ENCODE results near the gene IQSEC1.

The IQSEC1 gene

DNA sequence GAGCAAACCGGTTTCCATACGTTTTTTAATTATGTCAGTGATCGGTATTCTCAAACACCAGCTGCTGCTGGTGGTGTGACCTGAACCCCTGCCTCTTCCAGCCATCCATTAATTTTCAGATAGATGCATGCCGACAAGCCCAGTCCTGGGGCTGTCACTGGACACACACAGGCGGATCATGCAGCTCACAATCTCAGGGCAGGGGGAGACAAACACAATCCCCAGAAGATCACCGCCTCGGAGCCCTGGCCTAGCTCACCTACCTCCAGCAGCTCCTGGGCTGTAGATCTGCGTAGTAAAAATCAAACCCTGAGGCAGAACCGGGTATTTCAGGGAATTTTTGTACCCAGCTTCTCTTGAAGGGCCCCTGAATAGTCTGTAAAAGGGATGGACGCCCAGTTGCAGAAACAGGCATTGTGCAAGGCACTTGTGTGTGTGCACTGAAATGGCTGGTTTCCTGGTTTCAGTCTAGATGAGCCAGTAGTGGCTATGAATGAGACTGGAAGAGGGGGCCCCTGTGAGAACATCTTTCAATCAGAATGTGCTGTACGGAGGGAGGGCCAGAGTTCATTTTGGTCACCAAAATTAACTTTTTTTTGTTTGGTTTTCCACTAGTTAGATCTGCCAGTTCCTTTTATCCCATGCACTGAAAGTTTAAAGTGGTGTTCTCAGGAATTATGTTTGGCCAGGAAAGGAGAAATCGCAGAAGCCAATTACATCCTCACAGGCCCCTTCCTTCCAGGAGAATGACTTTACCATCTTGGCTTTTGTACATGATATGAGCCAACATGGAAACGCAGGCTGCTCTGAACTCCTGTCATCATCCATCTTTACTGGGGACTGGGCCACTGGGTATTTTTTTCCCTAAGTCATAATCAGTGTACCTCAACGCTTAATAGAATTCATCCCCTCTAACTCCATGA is 176.9 kb downstream of the IQSEC1 start:
- Histone ChIP-seq H4K8ac (ENCODE audit: low read length) (no peak overlapping the region), H2AK5ac (ENCODE audit: low read length, severe bottlenecking) (no peak overlapping the region), H3K23ac (ENCODE audit: low read length in 2 of 2) (no peak overlapping the region), H3K14ac (ENCODE audit: low read length in 2 of 2) (no peak overlapping the region), H3K27ac (ENCODE audit: low read length, poor library complexity, severe bottlenecking) (no peak overlapping the region), H3K18ac (ENCODE audit: low read depth in 1 of 2, low read length in 2 of 2) (no peak overlapping the region), H2BK15ac (ENCODE audit: low read depth, poor library complexity, severe bottlenecking) (no peak overlapping the region), H3K36me3 (ENCODE audit: control insufficient read depth in 1 of 2, insufficient read depth in 2 of 2, low read depth in 1 of 2, low read length in 2 of 2) (peaks cover 21 to 31% of the 10 kb centered on the region in 2 experiments), H3K27me3 (ENCODE audit: control insufficient read depth in 1 of 2, insufficient read depth in 1 of 2, low read length in 2 of 2) (peaks cover 4 to 21% of the 10 kb centered on the region in 2 experiments), H3K9ac (ENCODE audit: low read length) (no peak overlapping the region), H2AFZ (ENCODE audit: low read depth, low read length) (no peak overlapping the region), H2BK120ac (ENCODE audit: low read depth, low read length) (no peak overlapping the region), H2BK5ac (ENCODE audit: low read depth, low read length, poor library complexity, severe bottlenecking) (no peak overlapping the region), H3K4me1 (ENCODE audit: control insufficient read depth, insufficient read depth, low read depth, low read length) (peaks cover 24% of the 10 kb centered on the region), H3K4me3 (ENCODE audit: insufficient read depth in 1 of 2, low read depth in 1 of 2, low read length in 2 of 2) (no peak overlapping the region), H3K4ac (ENCODE audit: low read depth in 1 of 2, low read length in 2 of 2) (no peak overlapping the region), H2BK12ac (ENCODE audit: low read length in 2 of 2) (no peak overlapping the region), H4K91ac (ENCODE audit: low read length) (no peak overlapping the region), H3K79me1 (replicated peaks; ENCODE audit: low read length, poor library complexity, severe bottlenecking) (peaks cover 3% of the 10 kb centered on the region), H3K4me2 (ENCODE audit: low read length, poor library complexity, severe bottlenecking) (no peak overlapping the region), H3K9me3 (ENCODE audit: control insufficient read depth, low read length) (no peaks in the 10 kb centered on the region)
- WGBS, result 79% methylated on average over 14 of the region's 14 CpGs
- peak; percentile 19 for DNase-seq

- no peak overlapping the region for H4K91ac ChIP-seq (ENCODE audit: low read length)
- H3K27me3 ChIP-seq (ENCODE audit: control insufficient read depth in 1 of 2, insufficient read depth in 1 of 2, low read length in 2 of 2), result peaks cover 12 to 26% of the 10 kb centered on the region in 2 experiments
- no peak overlapping the region for H2BK120ac ChIP-seq (ENCODE audit: low read depth, low read length)
These were observed 177.7 kb downstream of the IQSEC1 start for GRCh38 chr3:12895391-12896062.

GRCh38 chr3:12894629-12895028 is 178.6 kb downstream of the IQSEC1 start:
- peak overlapping the region in 1 of 2 experiments; percentile 75 for H3K14ac ChIP-seq (ENCODE audit: low read length in 2 of 2)
- H3K27me3 ChIP-seq (ENCODE audit: control insufficient read depth in 1 of 2, insufficient read depth in 1 of 2, low read length in 2 of 2), result peaks cover 15 to 33% of the 10 kb centered on the region in 2 experiments
- H2BK12ac ChIP-seq (ENCODE audit: low read length in 2 of 2), result no peak overlapping the region
- no peak overlapping the region for H3K4ac ChIP-seq (ENCODE audit: low read depth in 1 of 2, low read length in 2 of 2)
- peaks cover 27% of the 10 kb centered on the region for H3K4me1 ChIP-seq (ENCODE audit: control insufficient read depth, insufficient read depth, low read depth, low read length)
- no peak overlapping the region for H2BK15ac ChIP-seq (ENCODE audit: low read depth, poor library complexity, severe bottlenecking)
- H3K9ac ChIP-seq (ENCODE audit: low read length), result no peak overlapping the region
- no peak overlapping the region for H2BK120ac ChIP-seq (ENCODE audit: low read depth, low read length)
- no peak for DNase-seq
- H3K79me1 ChIP-seq (replicated peaks; ENCODE audit: low read length, poor library complexity, severe bottlenecking), result peaks cover 3% of the 10 kb centered on the region
- H3K9me3 ChIP-seq (ENCODE audit: control insufficient read depth, low read length), result no peaks in the 10 kb centered on the region
- peak overlapping the region; percentile 43 for H4K8ac ChIP-seq (ENCODE audit: low read length)
- H2AFZ ChIP-seq (ENCODE audit: low read depth, low read length), result no peak overlapping the region
- no peak overlapping the region for H3K23ac ChIP-seq (ENCODE audit: low read length in 2 of 2)
- 68% methylated on average over 6 of the region's 6 CpGs for WGBS
- peaks cover 13 to 21% of the 10 kb centered on the region in 2 experiments for H3K36me3 ChIP-seq (ENCODE audit: control insufficient read depth in 1 of 2, insufficient read depth in 2 of 2, low read depth in 1 of 2, low read length in 2 of 2)
- no peak overlapping the region for H3K27ac ChIP-seq (ENCODE audit: low read length, poor library complexity, severe bottlenecking)
- H2BK5ac ChIP-seq (ENCODE audit: low read depth, low read length, poor library complexity, severe bottlenecking), result no peak overlapping the region
- no peak overlapping the region for H3K4me3 ChIP-seq (ENCODE audit: insufficient read depth in 1 of 2, low read depth in 1 of 2, low read length in 2 of 2)
- no peak overlapping the region for H3K4me2 ChIP-seq (ENCODE audit: low read length, poor library complexity, severe bottlenecking)
- H4K91ac ChIP-seq (ENCODE audit: low read length), result no peak overlapping the region
- no peak overlapping the region for H2AK5ac ChIP-seq (ENCODE audit: low read length, severe bottlenecking)
- H3K18ac ChIP-seq (ENCODE audit: low read depth in 1 of 2, low read length in 2 of 2), result no peak overlapping the region

More at GRCh38 chr3:12895391-12896062, 177.7 kb downstream of the IQSEC1 start:
- H3K27ac ChIP-seq (ENCODE audit: low read length, poor library complexity, severe bottlenecking), result no peak overlapping the region
- no peak overlapping the region for H2AK5ac ChIP-seq (ENCODE audit: low read length, severe bottlenecking)
- H3K36me3 ChIP-seq (ENCODE audit: control insufficient read depth in 1 of 2, insufficient read depth in 2 of 2, low read depth in 1 of 2, low read length in 2 of 2), result peaks cover 21 to 23% of the 10 kb centered on the region in 2 experiments
- H3K9me3 ChIP-seq (ENCODE audit: control insufficient read depth, low read length), result no peaks in the 10 kb centered on the region
- no peak overlapping the region for H2AFZ ChIP-seq (ENCODE audit: low read depth, low read length)
- H3K4me3 ChIP-seq (ENCODE audit: insufficient read depth in 1 of 2, low read depth in 1 of 2, low read length in 2 of 2), result no peak overlapping the region
- no peak overlapping the region for H2BK15ac ChIP-seq (ENCODE audit: low read depth, poor library complexity, severe bottlenecking)
- H3K4ac ChIP-seq (ENCODE audit: low read depth in 1 of 2, low read length in 2 of 2), result peak overlapping the region in 1 of 2 experiments; percentile 24
- H3K4me2 ChIP-seq (ENCODE audit: low read length, poor library complexity, severe bottlenecking), result no peak overlapping the region
- 89% methylated on average over 13 of the region's 13 CpGs for WGBS
- DNase-seq, result no peak
- no peak overlapping the region for H3K18ac ChIP-seq (ENCODE audit: low read depth in 1 of 2, low read length in 2 of 2)
- peaks cover 27% of the 10 kb centered on the region for H3K4me1 ChIP-seq (ENCODE audit: control insufficient read depth, insufficient read depth, low read depth, low read length)
- peaks cover 3% of the 10 kb centered on the region for H3K79me1 ChIP-seq (replicated peaks; ENCODE audit: low read length, poor library complexity, severe bottlenecking)
- no peak overlapping the region for H4K8ac ChIP-seq (ENCODE audit: low read length)
- H3K14ac ChIP-seq (ENCODE audit: low read length in 2 of 2), result no peak overlapping the region
- H3K9ac ChIP-seq (ENCODE audit: low read length), result no peak overlapping the region
- H3K23ac ChIP-seq (ENCODE audit: low read length in 2 of 2), result no peak overlapping the region
- no peak overlapping the region for H2BK12ac ChIP-seq (ENCODE audit: low read length in 2 of 2)
- H2BK5ac ChIP-seq (ENCODE audit: low read depth, low read length, poor library complexity, severe bottlenecking), result no peak overlapping the region

- peak overlapping the region; percentile 49 for H3K9ac ChIP-seq (ENCODE audit: low read length)
- H3K4me3 ChIP-seq (ENCODE audit: insufficient read depth in 1 of 2, low read depth in 1 of 2, low read length in 2 of 2), result no peak overlapping the region
- H3K27ac ChIP-seq (ENCODE audit: low read length, poor library complexity, severe bottlenecking), result no peak overlapping the region
- peaks cover 27% of the 10 kb centered on the region for H3K4me1 ChIP-seq (ENCODE audit: control insufficient read depth, insufficient read depth, low read depth, low read length)
- no peaks in the 10 kb centered on the region for H3K9me3 ChIP-seq (ENCODE audit: control insufficient read depth, low read length)
- H2BK15ac ChIP-seq (ENCODE audit: low read depth, poor library complexity, severe bottlenecking), result no peak overlapping the region
- H4K8ac ChIP-seq (ENCODE audit: low read length), result no peak overlapping the region
- H4K91ac ChIP-seq (ENCODE audit: low read length), result no peak overlapping the region
- H2AK5ac ChIP-seq (ENCODE audit: low read length, severe bottlenecking), result no peak overlapping the region
- H3K4me2 ChIP-seq (ENCODE audit: low read length, poor library complexity, severe bottlenecking), result no peak overlapping the region
- H2BK5ac ChIP-seq (ENCODE audit: low read depth, low read length, poor library complexity, severe bottlenecking), result no peak overlapping the region
- no peak overlapping the region for H3K14ac ChIP-seq (ENCODE audit: low read length in 2 of 2)
- peaks cover 8 to 13% of the 10 kb centered on the region in 2 experiments for H3K36me3 ChIP-seq (ENCODE audit: control insufficient read depth in 1 of 2, insufficient read depth in 2 of 2, low read depth in 1 of 2, low read length in 2 of 2)
- no peak for DNase-seq
- no peak overlapping the region for H2BK120ac ChIP-seq (ENCODE audit: low read depth, low read length)
- peaks cover 17 to 39% of the 10 kb centered on the region in 2 experiments for H3K27me3 ChIP-seq (ENCODE audit: control insufficient read depth in 1 of 2, insufficient read depth in 1 of 2, low read length in 2 of 2)
- H3K4ac ChIP-seq (ENCODE audit: low read depth in 1 of 2, low read length in 2 of 2), result no peak overlapping the region
- WGBS, result 76% methylated on average over 9 of the region's 9 CpGs
- no peak overlapping the region for H2BK12ac ChIP-seq (ENCODE audit: low read length in 2 of 2)
- no peak overlapping the region for H2AFZ ChIP-seq (ENCODE audit: low read depth, low read length)
- no peak overlapping the region for H3K18ac ChIP-seq (ENCODE audit: low read depth in 1 of 2, low read length in 2 of 2)
- no peak overlapping the region for H3K23ac ChIP-seq (ENCODE audit: low read length in 2 of 2)
- H3K79me1 ChIP-seq (replicated peaks; ENCODE audit: low read length, poor library complexity, severe bottlenecking), result no peaks in the 10 kb centered on the region
These were observed 179.4 kb downstream of the IQSEC1 start for GRCh38 chr3:12893852-12894251.

All from mesenchymal stem cell (in vitro differentiated cells and primary cell).